ENCODE measurements around the gene CNBP. TPM values are rescaled to one million over a fixed set of nuclear protein-coding genes. Genes with fewer than 3 reads are reported as not detected.
"Not testable (repeated sequence)": the region's sequence is repeated elsewhere in the genome, so short reads cannot be mapped to it uniquely, and the experiment has no call there.

Gene CNBP
- total RNA-seq, 2 donors from 2014 or later: 308 to 459 TPM

DNA sequence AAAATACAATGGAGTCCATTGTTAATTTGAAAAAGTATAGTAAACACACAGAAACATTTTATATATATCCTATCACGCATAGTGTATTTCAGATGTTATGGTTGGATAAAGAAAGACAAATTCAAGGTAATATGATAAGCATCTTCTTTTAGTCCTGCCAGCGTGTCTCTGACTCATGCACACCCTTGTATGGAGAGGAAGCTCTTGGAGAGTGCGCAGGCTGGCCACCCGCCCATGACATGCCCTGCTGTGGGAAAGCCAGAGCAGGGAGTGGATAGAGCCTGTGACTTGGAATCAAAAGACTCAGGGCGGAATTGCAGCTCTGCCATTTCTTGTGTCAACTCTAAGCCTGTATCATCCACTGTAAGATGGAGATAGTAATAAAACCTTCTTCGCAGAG is 42.7 kb upstream of the CNBP start:
- Histone ChIP-seq H3K27me3 (replicated peaks; ENCODE audit: insufficient read depth) (no peaks in the 10 kb centered on the region), H3K4me1 (ENCODE audit: control insufficient read depth in 1 of 2, low read depth in 2 of 2) (peaks cover 16 to 34% of the 10 kb centered on the region in 2 donors), H3K36me3 (no peaks in the 10 kb centered on the region), H3K4me3 (no peak overlapping the region), H3K9me3 (no peaks in the 10 kb centered on the region), H3K27ac (peak overlapping the region; percentile 12 to 36)
- peak; percentile 45 for DNase-seq (ENCODE audit: low spot score)
- no peak for ATAC-seq (ENCODE audit: insufficient number of reproducible peaks, low FRiP score, low read depth)
- TF ChIP-seq CTCF (IDR thresholded peaks at IDR 0.05): no peak

GRCh38 chr3:129224984-129225393 is 41.3 kb upstream of the CNBP start:
- H3K36me3 ChIP-seq: no peaks in the 10 kb centered on the region
- H3K4me1 ChIP-seq (ENCODE audit: control insufficient read depth in 1 of 2, low read depth in 2 of 2): peaks cover 16 to 34% of the 10 kb centered on the region in 2 donors
- peak overlapping the region; percentile 47 for H3K4me3 ChIP-seq
- TF ChIP-seq CTCF (IDR thresholded peaks at IDR 0.05): no peak
- H3K27me3 ChIP-seq (replicated peaks; ENCODE audit: insufficient read depth): no peaks in the 10 kb centered on the region
- ATAC-seq (ENCODE audit: insufficient number of reproducible peaks, low FRiP score, low read depth) (peak; percentile 82), DNase-seq (ENCODE audit: low spot score) (no peak)
- peak overlapping the region; percentile 44 to 63 for H3K27ac ChIP-seq
- no peaks in the 10 kb centered on the region for H3K9me3 ChIP-seq

GRCh38 chr3:129224387-129224786 is 40.7 kb upstream of the CNBP start:
- not testable (repeated sequence) for DNase-seq (ENCODE audit: low spot score); ATAC-seq (ENCODE audit: insufficient number of reproducible peaks, low FRiP score, low read depth); H3K27me3 ChIP-seq (replicated peaks; ENCODE audit: insufficient read depth); H3K36me3 ChIP-seq; H3K9me3 ChIP-seq
- Histone ChIP-seq H3K4me3 (peak overlapping the region; percentile 47), H3K27ac (peak overlapping the region; percentile 44 to 63), H3K4me1 (ENCODE audit: control insufficient read depth in 1 of 2, low read depth in 2 of 2) (peaks cover 16 to 34% of the 10 kb centered on the region in 2 donors)

GRCh38 chr3:129218742-129219141 is 35.0 kb upstream of the CNBP start:
- no peaks in the 10 kb centered on the region for H3K4me1 ChIP-seq (ENCODE audit: control insufficient read depth in 1 of 2, low read depth in 2 of 2)
- DNase-seq (ENCODE audit: low spot score) (no peak), ATAC-seq (ENCODE audit: insufficient number of reproducible peaks, low FRiP score, low read depth) (no peak)
- TF ChIP-seq CTCF (IDR thresholded peaks at IDR 0.05): no peak
- H3K9me3 ChIP-seq: no peaks in the 10 kb centered on the region
- no peak overlapping the region for H3K4me3 ChIP-seq
- H3K27ac ChIP-seq: no peak overlapping the region
- no peaks in the 10 kb centered on the region for H3K27me3 ChIP-seq (replicated peaks; ENCODE audit: insufficient read depth)
- no peaks in the 10 kb centered on the region for H3K36me3 ChIP-seq

DNA sequence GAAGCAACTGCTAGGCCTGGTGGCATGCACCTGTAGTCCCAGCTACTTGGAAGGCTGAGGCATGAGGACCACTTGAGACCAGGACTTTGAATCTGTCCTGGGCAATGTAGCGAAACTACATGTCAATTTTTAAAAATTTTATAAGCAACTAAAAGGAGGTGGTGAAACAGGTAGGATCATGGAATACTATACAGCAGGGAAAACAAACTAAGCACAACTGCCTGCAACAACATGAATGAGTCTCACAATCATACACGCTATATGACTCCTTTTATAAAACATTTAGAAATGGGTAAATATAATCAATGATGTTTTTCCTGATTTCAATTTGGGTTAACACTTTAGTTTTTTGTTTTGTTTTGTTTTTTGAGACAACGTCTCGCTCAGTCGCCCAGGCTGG is 29.5 kb upstream of the CNBP start:
- no peak for DNase-seq (ENCODE audit: low spot score)
- H3K36me3 ChIP-seq: no peaks in the 10 kb centered on the region
- H3K4me1 ChIP-seq (ENCODE audit: control insufficient read depth in 1 of 2, low read depth in 2 of 2): peaks cover 0 to 4% of the 10 kb centered on the region in 2 donors
- H3K9me3 ChIP-seq: no peaks in the 10 kb centered on the region
- no peaks in the 10 kb centered on the region for H3K27me3 ChIP-seq (replicated peaks; ENCODE audit: insufficient read depth)
- TF ChIP-seq CTCF (IDR thresholded peaks at IDR 0.05): no peak
- H3K4me3 ChIP-seq: no peak overlapping the region
- no peak for ATAC-seq (ENCODE audit: insufficient number of reproducible peaks, low FRiP score, low read depth)
- no peak overlapping the region for H3K27ac ChIP-seq

DNA sequence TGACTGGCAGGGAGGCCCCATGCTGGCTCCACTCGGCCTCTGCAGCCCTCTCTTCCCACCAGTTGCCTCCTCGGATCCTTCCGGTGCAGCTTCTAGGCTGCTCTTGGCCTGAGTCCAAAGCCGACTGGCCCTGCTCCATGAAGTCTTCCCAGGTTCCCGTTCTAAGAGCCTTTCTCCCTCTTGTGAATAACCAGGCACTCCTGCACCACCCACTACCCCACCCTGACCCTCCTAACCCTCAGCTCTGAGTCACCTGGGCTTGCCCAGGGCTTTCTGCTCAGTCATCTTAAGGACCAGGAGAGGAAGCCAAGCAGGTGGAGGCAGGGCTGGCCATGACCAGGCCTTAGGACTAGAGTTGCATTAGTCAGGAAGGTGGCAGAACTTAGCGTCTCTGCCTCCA is 28.1 kb upstream of the CNBP start:
- H3K27ac ChIP-seq: no peak overlapping the region
- no peak overlapping the region for H3K4me3 ChIP-seq
- peaks cover 0 to 4% of the 10 kb centered on the region in 2 donors for H3K4me1 ChIP-seq (ENCODE audit: control insufficient read depth in 1 of 2, low read depth in 2 of 2)
- H3K27me3 ChIP-seq (replicated peaks; ENCODE audit: insufficient read depth): no peaks in the 10 kb centered on the region
- no peak for ATAC-seq (ENCODE audit: insufficient number of reproducible peaks, low FRiP score, low read depth)
- H3K9me3 ChIP-seq: no peaks in the 10 kb centered on the region
- DNase-seq (ENCODE audit: low spot score): no peak
- no peak for TF ChIP-seq CTCF (IDR thresholded peaks at IDR 0.05)
- H3K36me3 ChIP-seq: no peaks in the 10 kb centered on the region

Measured in thoracic aorta (tissue), 2 donors.